GM19397 (cell line): ENCODE measurements around the gene ARHGAP44.

Experiments used
- ATAC-seq: cut with Tn5 transposase; IDR thresholded peaks from one replicate; pipeline ENCODE4 v1.9.1; 2021; ENCODE audit warnings: mild to moderate bottlenecking, moderate library complexity; ENCODE audit not compliant: unreplicated experiment

Gene ARHGAP44

DNA sequence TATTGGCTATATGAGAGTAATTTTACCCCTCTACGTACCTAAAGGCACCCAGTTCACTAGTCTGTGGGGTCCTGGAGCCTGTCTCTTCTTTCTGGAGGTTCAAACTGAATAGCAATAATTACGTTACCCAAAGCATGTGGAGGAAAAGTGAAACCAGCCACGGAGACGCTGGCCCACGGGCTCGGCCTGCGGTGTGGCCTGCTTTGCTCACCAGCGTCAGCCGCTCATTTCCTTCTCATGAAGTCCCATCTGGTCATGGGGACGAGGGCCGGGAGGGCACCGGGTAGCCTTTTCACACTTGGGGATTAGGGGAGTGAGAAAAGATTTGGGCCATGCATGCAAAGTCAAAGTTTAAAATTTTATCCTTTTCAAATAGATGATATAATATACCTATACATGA lies 201.6 kb downstream of the ARHGAP44 start:
- no peak for ATAC-seq

DNA sequence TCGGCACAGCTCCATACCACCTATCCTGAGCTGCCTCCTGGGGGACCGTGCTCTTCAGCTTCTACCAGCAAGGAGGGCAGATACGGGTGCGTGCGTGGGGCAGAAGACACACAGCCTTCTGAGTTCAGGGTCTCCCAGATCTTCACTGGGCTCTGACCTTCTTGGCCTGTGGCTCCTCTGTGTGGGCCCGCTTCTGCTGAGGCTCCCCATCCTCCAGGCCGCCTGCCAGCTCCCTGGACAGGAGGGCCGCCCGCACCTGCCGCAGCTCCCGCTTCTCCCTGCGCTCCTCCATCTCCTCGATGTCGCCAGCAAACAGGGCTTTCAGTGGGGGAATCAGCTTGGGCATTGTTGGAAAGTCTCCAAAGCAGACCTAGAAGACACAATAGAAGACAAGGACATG lies 203.4 kb downstream of the ARHGAP44 start:
- no peak for ATAC-seq

DNA sequence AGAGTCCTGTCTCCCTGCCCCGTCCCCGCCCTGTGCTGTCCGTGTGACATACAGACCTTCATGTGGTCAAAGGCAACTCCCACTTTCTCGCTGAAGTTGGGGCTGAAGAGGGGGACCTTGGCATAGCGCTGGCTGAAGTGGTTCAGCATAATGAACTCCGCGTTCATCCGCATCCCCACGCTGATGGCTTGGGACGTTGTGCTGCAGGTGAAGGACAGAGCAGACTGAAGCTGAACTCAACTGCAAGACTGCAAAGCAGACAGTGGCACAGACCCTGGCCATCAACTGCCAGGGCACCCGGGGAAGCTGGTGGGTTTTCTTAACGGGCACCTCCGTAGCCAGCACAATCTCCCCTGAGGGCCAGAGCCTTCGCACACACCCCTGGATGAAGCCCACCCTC lies 204.3 kb downstream of the ARHGAP44 start:
- no peak for ATAC-seq

DNA sequence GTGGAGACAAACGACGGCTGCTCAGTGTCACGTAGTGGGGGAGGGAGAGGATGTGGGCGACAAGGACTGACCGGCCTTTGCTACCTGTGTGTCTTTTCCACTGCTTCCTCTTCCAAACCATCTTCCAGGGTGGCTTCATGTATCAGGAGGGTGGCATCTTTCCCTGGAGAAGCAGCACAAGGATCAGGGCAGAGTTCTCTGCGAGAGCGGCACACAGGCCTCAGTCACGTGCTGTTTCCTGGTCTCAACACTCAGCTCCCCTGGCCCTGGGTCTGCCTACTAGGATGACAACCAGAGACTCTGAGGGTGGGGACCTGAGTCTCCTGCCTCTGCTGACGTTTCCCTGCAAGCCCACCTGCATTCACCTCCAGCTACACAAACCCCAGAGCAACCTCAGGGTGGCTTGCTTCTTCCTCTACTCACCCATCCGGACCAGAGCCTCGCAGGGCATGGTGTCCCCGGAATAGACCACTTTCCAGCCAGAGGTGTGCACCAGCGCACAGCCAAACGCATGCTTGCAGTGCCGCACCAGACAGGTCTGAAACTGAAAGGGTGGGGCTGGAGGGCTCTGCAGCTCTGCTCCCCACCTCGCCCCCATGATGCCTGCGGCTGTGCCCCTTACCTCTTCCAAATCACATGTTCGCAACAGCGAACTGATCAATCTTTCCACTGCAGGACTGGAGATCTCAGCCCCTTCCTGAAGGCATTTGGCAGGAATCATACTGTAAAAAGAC lies 205.2 kb downstream of the ARHGAP44 start:
- no peak for ATAC-seq

DNA sequence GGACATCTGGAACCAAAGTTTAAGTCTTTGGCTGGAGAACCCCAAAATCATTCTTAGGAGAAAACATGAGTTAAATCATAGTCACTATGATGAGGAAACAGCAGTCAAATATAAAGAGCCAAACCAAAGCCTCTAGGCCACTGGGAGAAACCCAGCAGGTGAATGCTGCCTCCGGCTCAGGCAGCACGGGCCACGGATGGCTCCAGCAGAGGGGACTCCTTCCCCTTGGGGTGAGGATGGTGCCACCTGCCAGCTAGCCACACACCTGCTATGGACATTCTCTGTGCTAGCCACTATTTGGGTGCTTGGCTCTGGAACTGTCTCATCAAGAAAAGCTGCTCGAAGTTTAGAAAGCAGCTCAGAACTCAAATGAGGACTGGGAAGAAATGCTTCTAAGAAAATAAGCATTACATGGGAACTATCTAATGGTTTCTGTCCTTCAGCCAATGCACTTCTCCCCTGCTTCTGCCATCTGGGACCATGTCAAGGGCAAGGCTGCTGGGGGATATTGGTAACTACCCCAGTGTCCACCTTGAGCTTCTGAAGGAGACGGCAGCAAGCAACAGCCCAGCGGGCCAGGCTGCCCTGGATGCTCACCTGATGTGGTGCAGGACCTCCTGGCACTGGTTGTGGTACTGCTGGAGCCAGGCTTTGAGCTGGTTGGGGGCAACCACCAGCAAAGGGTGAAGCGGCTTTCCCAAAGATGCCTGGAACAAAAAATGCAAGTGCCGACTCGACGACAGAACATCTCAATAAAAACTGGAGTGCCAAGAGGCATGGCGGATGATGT lies 206.0 kb downstream of the ARHGAP44 start:
- ATAC-seq, result no peak

DNA sequence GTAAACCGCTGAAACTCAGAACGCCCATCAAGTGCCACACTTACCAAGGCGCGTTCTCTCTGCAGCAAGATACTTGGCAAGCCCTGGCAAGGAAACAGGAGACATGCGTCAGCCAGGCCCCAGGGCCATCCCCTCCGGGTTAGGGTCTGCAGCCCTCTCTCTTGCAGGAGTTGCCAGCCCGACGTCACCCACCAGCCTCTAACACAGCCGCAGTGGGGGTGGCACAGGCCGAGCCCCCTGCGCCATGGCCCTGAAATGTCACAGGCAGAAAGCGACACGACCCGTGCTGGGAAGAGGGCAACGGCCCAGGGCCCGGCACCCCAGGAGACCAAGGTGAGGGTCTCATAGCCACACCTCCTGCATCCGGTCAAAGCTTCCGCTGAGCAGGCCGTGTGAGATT lies 206.6 kb downstream of the ARHGAP44 start:
- ATAC-seq, result no peak

DNA sequence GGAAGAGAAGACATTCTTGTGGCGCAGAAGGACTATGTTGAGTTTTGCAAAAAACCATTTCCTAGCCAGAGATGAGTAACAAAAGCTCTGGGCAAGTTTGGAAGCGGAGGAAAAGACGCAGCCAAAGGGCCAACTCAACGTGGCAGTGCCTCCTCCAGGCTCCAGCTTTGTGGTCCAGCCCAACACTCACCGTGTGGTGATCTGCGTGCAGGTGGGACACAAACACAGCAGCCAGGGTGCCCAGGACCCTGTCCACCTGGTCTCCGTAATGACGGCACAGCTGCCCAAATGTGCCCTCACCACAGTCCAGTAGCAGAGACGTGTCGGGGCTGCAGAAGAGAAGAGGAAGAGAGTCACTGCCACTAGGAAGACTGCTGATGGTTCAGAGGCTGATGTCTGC lies 207.1 kb downstream of the ARHGAP44 start:
- ATAC-seq, result no peak

DNA sequence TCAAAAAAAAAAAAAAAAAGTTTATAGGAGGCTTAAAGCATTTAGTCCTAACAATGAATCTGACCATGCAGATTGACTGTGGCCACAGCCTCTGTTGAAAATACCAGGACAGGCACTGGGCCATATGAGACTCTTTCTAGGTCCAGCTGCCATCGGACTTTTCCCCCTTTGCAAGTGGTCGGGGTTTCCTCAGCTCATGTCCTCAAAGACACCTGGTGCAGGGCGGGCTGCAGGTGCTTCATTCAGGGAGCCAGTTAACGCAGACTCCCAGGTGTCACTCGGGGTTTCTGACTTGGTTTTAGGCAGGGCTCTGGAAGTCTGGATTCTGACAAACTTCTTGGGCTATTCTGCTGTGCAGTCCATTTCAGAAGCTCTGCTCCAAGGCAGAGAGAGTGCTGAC lies 207.6 kb downstream of the ARHGAP44 start:
- no peak for ATAC-seq

DNA sequence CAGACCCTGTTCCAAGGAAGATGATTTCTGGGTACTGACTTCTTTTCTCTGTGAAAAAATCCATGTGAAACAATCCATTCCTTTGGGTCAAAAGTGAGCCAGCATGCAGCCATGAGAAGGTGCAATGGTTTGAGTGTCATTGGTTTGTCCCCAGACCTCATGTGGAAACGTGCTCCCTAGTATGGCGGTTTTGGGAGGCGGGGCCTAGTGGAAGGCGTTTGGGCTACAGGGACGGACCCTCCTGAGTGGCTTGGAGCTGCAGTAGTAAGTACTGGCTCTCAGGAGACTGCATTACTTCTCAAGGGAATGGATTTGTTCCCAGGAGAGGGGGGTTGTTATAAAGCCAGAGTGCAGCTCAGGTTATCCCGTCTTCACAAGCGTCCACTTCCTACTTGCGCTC lies 209.2 kb downstream of the ARHGAP44 start:
- no peak for ATAC-seq

DNA sequence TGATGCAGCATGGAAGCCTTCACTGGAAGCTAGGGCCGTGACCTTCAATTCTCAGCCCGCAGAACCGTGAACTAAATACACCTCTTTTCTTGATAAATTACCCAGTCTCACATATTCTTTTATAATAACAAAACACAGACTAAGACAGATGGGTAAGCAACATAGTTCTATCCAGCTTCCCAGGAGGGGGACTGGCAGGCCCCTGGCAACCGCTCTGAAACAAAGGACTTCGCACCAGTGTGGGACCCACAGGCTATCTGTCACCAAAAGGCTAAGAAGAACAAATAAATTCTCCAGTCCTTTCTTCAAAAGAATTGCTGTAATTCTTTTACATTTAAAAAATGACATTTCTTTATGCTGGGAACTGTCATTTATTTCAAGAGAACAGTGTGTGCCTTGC lies 209.6 kb downstream of the ARHGAP44 start:
- no peak for ATAC-seq

DNA sequence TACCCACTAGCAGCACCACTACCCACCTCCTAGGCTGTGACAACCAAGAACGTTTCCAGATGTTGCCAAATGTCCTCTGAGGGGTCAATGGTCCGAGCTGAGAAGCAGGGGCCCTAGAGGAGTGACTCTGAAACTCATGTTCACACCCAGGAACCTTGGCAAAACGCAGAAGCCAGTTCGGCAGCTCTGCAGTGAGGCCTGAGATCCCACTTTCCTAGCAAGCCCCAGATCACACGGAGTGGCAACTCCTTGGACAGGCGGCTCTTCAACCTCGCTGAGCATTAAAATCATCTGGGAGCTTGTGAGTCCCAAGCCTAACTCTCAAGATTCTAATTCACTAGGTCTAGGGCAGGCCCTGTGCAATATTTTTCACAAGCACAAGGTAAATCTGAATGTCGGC lies 211.3 kb downstream of the ARHGAP44 start:
- ATAC-seq, result no peak

DNA sequence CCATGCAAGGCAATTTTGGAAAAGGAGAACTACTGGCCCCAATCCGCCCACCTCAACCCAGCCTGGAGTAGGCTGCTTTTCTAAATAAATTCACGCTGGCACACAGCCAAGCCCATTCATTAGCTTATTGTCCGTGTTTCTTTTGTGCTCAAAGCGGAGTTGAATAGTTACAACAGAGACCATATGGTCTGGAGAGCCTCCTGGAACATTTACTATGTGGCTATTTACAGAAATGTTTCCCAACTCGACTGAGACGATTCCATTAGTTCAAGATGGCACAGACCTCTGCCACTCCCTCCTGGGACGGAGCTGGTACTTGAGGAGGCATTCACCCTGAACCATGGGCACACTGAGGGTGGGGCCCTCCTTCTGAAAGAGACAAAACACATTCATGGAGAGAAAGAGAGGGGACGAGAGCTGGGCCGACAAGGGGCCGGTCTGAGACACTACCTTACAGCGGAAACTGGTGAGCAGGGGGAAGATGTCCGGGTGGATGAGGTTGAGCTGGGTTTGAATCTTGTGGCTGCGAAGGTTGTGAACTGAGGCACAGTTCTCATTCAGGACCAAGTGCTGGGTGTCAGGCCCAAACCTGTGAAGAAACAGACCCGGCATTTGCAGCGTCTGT lies 212.8 kb downstream of the ARHGAP44 start:
- no peak for ATAC-seq

DNA sequence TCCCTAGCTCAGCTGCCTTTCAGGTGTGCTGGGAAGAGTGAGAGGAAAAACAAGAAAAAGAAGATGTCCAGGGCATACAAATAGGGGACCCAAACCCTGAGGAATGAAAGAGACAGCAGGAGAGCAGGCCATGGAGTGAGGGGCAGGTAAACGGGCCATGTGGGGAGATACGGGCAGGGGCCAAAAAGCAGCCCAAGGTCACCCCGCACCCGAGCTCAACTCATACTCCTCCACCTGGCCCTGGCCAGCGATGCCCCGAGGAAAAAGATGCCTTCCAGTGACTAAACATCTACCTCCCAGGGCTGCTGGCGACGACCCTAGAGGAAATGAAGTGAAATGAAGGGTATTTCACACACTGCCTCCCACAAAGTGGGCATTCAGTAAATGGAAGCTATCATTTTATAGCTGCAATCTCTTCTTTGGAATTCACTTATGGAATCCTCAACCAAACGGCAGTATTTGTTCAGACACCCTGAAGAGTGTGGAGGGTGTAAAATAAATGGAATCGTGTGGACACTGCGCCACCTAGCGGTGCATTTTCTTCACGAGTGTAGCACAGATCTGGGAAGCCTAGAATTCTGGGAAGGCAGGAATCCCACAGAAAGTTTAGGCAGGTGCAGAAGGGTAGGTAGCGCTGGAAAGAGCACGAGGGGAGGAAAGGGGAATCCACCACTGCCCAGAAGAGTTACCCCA lies 213.6 kb downstream of the ARHGAP44 start:
- no peak for ATAC-seq

DNA sequence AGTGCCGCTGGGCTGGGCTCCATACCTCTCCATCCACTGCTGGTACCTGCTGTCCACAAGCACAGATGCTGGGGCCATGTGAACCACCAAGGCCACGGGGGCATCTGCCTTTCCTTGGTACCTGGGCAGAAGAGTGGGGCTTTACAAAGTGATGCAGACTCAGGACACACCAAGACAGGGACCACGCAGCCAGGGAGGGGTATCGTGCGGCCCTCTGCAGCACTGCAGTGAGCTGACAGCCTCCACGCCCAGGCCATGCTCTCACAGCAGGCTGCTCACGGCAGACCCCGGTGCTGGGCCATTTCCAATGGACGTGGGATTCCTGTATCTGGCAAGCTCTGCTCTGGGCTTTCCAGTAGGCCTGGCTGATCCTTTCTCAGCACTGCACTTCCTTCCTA lies 214.2 kb downstream of the ARHGAP44 start:
- ATAC-seq, result no peak

DNA sequence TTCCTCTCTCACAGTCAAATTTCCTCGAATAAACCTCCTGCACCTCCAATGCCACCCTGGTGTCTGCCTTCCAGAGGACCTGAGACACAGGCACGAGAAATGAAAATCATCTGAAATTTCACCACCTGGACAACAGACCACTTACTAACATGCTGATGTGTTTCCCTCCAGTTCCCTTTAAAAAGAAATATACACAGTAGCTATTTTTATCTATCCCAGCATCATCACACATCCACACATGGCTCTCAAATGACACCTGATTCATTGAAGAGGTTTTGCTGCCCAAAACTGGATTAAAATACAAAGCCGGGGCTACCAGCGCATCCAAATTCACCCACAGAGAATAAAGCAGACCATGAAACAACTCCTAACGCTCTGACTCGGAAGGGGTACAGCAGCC lies 214.6 kb downstream of the ARHGAP44 start:
- no peak for ATAC-seq

DNA sequence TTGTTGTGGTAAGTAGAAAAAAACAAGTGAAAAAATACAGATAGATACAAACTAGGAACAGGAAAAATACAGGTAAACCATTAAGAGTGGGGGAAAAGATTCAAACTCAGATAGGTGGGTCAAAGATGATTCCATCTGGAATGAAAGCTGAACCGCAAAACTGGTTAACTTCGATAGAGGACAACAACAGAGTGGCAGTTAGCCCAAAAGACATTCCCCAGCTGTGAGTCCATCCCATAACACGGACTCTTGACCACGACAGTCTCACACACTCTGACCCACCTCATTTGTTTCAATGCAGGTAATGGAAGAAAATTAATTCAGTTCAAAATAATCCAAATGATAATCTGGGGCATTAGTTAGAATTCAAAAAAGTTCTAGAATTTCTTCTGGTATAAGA lies 215.0 kb downstream of the ARHGAP44 start:
- no peak for ATAC-seq

DNA sequence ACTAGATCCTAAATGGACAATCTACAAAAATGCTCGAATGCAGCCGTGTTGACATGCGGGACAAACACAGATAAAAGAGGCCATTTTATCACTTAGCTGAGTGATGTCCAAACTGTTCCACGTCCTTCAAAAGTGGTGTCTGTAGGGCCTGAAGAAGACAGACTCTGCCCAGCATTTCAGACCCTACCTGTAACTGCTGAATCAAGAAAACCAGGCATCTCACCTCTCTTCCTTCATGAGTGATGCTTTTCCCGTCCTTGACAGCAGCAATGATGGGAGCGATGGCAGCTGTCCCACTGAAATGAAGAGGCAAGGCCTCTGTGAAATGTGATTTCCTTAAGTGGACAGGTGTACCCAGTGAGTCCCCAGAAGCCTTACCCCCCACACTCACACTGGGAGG lies 216.2 kb downstream of the ARHGAP44 start:
- no peak for ATAC-seq

DNA sequence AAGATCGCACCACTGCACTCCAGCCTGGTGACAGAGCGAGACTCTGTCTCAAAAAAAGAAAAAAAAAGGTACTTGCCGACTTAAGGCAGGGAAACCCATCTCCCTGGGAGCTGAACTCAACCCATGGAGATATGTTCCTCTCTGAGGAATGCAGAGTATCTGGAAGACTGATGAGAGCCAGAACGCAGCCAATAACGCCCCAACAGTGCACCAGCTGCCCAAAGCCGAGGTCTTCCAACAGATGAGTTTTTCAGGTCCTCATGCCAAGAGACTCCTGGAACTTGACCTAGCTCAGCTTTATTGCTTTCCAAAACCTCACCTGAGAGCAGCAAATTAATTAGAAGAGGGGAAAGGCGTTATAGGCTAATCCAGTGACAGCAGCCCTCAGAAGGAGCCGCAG lies 219.2 kb downstream of the ARHGAP44 start:
- ATAC-seq, result no peak

DNA sequence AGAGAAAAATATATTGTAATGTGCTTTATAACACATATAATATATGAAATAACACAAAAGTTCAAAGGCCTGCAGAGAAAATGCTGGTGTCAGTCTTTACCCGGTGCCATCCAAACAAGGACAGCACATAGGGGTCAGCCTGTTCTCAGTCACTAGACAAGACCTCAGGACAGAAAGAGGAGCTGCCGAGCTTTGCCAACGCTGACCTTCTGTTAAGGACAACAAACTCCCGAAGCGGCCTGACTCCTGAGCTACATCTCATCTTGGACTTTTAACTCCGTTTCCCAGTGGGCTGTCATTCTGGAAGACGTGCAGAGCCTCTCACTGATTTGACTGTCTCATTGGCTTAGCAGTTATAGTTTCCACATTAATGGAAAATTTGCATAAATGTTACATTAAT lies 221.7 kb downstream of the ARHGAP44 start:
- no peak for ATAC-seq

DNA sequence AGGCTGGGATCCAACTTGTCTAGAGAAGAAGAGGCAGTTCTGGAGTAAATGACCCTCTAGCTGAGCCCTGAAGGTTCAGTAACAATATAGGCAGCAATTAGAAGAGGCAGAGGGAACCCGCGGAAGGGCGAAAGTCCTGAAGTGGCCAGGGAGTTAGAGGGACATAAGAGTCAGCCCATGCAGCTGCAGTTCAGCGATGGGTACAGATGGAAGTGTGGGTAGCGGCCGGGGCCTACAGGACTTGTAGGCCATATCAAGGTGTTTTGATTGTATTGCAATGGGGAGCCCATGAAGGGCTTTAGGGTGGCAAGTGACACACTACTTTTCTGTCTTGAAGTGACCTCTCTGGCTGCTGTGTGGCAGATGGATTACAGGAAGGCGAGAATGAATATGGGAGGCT lies 225.5 kb downstream of the ARHGAP44 start:
- ATAC-seq, result no peak

DNA sequence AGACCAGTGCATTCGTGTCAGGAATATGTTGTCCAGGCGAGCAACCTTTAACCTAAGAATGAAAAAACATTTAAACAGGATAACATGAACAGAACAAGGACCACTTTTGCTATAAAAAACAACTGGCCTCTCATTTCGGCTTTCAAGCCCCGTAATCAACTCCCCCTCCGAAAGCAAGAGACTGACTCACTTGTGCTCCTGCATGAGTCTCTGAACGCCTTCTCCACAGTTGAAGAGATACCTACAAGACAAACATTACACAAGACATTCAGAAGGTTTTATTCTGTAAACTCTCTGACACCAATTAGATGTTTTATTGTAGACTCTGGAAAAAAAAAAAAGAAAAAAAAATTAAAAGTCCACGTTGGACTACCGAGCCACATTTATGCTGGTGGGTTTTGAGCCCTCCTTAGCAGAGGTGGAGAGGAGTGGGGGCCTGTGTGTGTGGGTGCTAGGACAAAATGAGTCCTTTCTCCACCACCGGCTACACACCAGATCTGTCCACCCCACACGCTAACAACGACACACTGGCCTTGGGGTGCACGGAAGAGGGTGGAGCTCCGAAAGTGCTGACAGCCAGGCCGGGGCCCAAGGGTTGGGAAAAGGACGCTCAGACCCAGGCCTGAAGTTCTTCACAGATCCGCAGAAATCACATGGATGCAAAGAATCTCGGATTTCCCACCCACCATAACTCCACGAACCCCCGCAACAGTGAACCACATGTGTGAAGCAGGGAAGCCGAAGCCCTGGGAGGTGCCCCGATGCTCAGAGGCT lies 227.8 kb downstream of the ARHGAP44 start:
- peak; percentile 11 for ATAC-seq
